HCT116 (cell line): ENCODE data around the gene PIERCE2. TPM values are rescaled to one million over a fixed set of nuclear protein-coding genes. Genes with fewer than 3 reads are reported as not detected.

ENCODE experiments used
- ATAC-seq: fragments of 200-7000 bp; cut with Tn5 transposase; 2 replicates; pipeline ENCODE4 v1.9.1; 2020; ENCODE audit warnings: mild to moderate bottlenecking, moderate library complexity
- BruUV-seq: library from RNA; stranded (reverse); fragments of 400-500 nt; replicated peaks from 2 replicates; lab custom pipeline; 2021; lab: Mats Ljungman, UMichigan
- CTCF ChIA-PET: fragments of 300-600 bp; sonication (Branson Sonifier 250); formaldehyde crosslinking; loops from one replicate; lab custom pipeline; 2021; ENCODE audit warnings: antibody characterized with exemption; lab: Charles Lee
- POLR2A ChIA-PET: fragments of 300-600, 350-600 bp; sonication (Branson Sonifier 250); formaldehyde crosslinking; loops from one replicate; lab custom pipeline; 2021; ENCODE audit warnings: antibody characterized with exemption; lab: Charles Lee
- RAD21 ChIA-PET, 2 experiments: fragments of 300-600 bp; sonication (Branson Sonifier 250); formaldehyde crosslinking; loops; one replicate each; lab custom pipeline; 2023; ENCODE audit warnings: low total read pairs in 2 of 2; ENCODE audit not compliant: uncharacterized antibody in 2 of 2, unreplicated experiment in 2 of 2, low non-redundant PET in 1 of 2; lab: Charles Lee
- DNase-seq: peaks from one replicate; pipeline ENCODE4 v3.0.0-alpha.2; 2010; ENCODE audit warnings: low read depth, low spot score
- H2AFZ ChIP-seq: fragments of 200-600 bp; shearing (Covaris generic), sonication (generic); 2 replicates; pipeline ENCODE4 v1.6.1; 2017; ENCODE audit warnings: low read depth, mixed run types, mixed read lengths, antibody characterized with exemption, low read length; ENCODE audit not compliant: poor library complexity, severe bottlenecking
- H3K27ac ChIP-seq: 2 replicates; pipeline ENCODE4 v1.5.1; 2012; ENCODE audit warnings: low read depth, low read length
- H3K27me3 ChIP-seq: fragments of 200-600 bp; sonication (generic); 2 replicates; pipeline ENCODE4 v1.6.1; 2016; ENCODE audit warnings: mixed run types, low read length, mixed read lengths; ENCODE audit not compliant: insufficient read depth
- H3K36me3 ChIP-seq, 2 experiments: fragments of 200-500 bp in 1 of 2; fragments of 200-600 bp in 1 of 2; sonication (Bioruptor generic) in 1 of 2; sonication (generic) in 1 of 2; 2 replicates each; pipeline versions ENCODE4 v1.5.1 to v1.6.1; 2014 to 2016; ENCODE audit warnings: low read length in 2 of 2, inconsistent platforms in 1 of 2, mixed read lengths in 1 of 2, mixed run types in 1 of 2; ENCODE audit not compliant: insufficient read depth in 2 of 2, control insufficient read depth in 1 of 2
- H3K4me1 ChIP-seq, 2 experiments: fragments of 200-600 bp in 1 of 2; sonication (generic) in 1 of 2; 2 replicates each; pipeline versions ENCODE4 v1.5.1 to v1.6.1; 2012 to 2017; ENCODE audit warnings: low read length in 2 of 2, inconsistent platforms in 1 of 2, mild to moderate bottlenecking in 1 of 2, mixed read lengths in 1 of 2, mixed run types in 1 of 2, moderate library complexity in 1 of 2; ENCODE audit not compliant: insufficient read depth in 2 of 2, control insufficient read depth in 1 of 2
- H3K4me2 ChIP-seq: fragments of 200-600 bp; sonication (generic); 2 replicates; pipeline ENCODE4 v1.6.1; 2017; ENCODE audit warnings: mixed run types, low read length, mixed read lengths
- H3K4me3 ChIP-seq, 2 experiments: fragments of 200-600 bp in 1 of 2; sonication (generic) in 1 of 2; replicated peaks in 1 of 2; 2 replicates each; pipeline ENCODE4 v1.5.1; 2011 to 2016; ENCODE audit warnings: low read length in 2 of 2, control low read depth in 1 of 2, low read depth in 1 of 2, mild to moderate bottlenecking in 1 of 2, mixed read lengths in 1 of 2, mixed run types in 1 of 2
- H3K79me2 ChIP-seq: fragments of 200-600 bp; sonication (generic); 2 replicates; pipeline ENCODE4 v1.6.1; 2017; ENCODE audit warnings: mild to moderate bottlenecking, mixed run types, low read length, moderate library complexity, mixed read lengths; ENCODE audit not compliant: insufficient read depth
- H3K9ac ChIP-seq: fragments of 200-600 bp; sonication (generic); 2 replicates; pipeline ENCODE4 v1.6.1; 2016; ENCODE audit warnings: low read length, mixed read lengths
- H3K9me2 ChIP-seq: fragments of 200-600 bp; sonication (generic), shearing (Covaris generic); 2 replicates; pipeline ENCODE4 v1.6.1; 2017; ENCODE audit warnings: mixed run types, mild to moderate bottlenecking, moderate library complexity; ENCODE audit not compliant: insufficient read depth
- H3K9me3 ChIP-seq, 2 experiments: fragments of 200-500 bp in 1 of 2; fragments of 200-600 bp in 1 of 2; sonication (Bioruptor generic) in 1 of 2; sonication (generic) in 1 of 2; 2 replicates each; pipeline ENCODE4 v1.6.1; 2014 to 2017; ENCODE audit warnings: low read length in 2 of 2, mixed read lengths in 2 of 2, inconsistent platforms in 1 of 2, low read depth in 1 of 2, mild to moderate bottlenecking in 1 of 2, mixed run types in 1 of 2, moderate library complexity in 1 of 2; ENCODE audit not compliant: control insufficient read depth in 1 of 2, insufficient read depth in 1 of 2
- H4K20me1 ChIP-seq: fragments of 200-600 bp; sonication (generic), shearing (Covaris generic); 2 replicates; pipeline ENCODE4 v1.6.1; 2017; ENCODE audit warnings: mixed run types, mild to moderate bottlenecking, moderate library complexity; ENCODE audit not compliant: insufficient read depth
- CEBPB ChIP-seq: IDR thresholded peaks from 2 replicates; pipeline ENCODE4 v1.6.1; 2012; ENCODE audit warnings: low read depth
- CTCF ChIP-seq, 3 experiments: fragments of 200-600 bp in 1 of 3; sonication (generic) in 1 of 3; IDR thresholded peaks in 2 of 3; conservative IDR thresholded peaks in 1 of 3; 2 replicates each; pipeline ENCODE4 v1.5.1; 2012 to 2017; ENCODE audit warnings: low read depth in 2 of 3, low read length in 2 of 3, antibody characterized with exemption in 1 of 3, borderline replicate concordance in 1 of 3, control low read depth in 1 of 3, mild to moderate bottlenecking in 1 of 3, mixed read lengths in 1 of 3, mixed run types in 1 of 3, moderate library complexity in 1 of 3; ENCODE audit not compliant: insufficient read depth in 1 of 3
- ELF1 ChIP-seq: IDR thresholded peaks from 2 replicates; pipeline ENCODE4 v1.6.1; 2012; ENCODE audit warnings: low read depth, borderline replicate concordance
- EZH2 ChIP-seq: fragments of 200-600 bp; sonication (generic); IDR thresholded peaks from 2 replicates; pipeline ENCODE4 v1.6.1; 2017; ENCODE audit warnings: antibody characterized with exemption, mixed run types
- FOSL1 ChIP-seq: IDR thresholded peaks from 2 replicates; pipeline ENCODE4 v1.6.1; 2012; ENCODE audit warnings: low read depth
- JUND ChIP-seq: IDR thresholded peaks from 2 replicates; pipeline ENCODE4 v1.6.1; 2012
- POLR2AphosphoS5 ChIP-seq: IDR thresholded peaks from 2 replicates; pipeline ENCODE4 v1.6.1; 2011; ENCODE audit warnings: mild to moderate bottlenecking, low read depth, low read length, moderate library complexity
- REST ChIP-seq: IDR thresholded peaks from 2 replicates; pipeline ENCODE4 v1.6.1; 2012; ENCODE audit warnings: low read depth
- SP1 ChIP-seq: IDR thresholded peaks from 2 replicates; pipeline ENCODE4 v1.6.1; 2012; ENCODE audit warnings: low read depth
- TCF7L2 ChIP-seq: IDR thresholded peaks from 2 replicates; pipeline ENCODE4 v1.7.0; 2011; ENCODE audit warnings: borderline replicate concordance, inconsistent platforms; ENCODE audit not compliant: insufficient read depth, insufficient read length; ENCODE audit errors: extremely low read depth
- YY1 ChIP-seq: IDR thresholded peaks from 2 replicates; pipeline ENCODE4 v1.6.1; 2011; ENCODE audit warnings: low read length, low read depth, moderate library complexity, mild to moderate bottlenecking; ENCODE audit not compliant: insufficient replicate concordance; ENCODE audit errors: extremely low read depth
- ZBTB33 ChIP-seq: IDR thresholded peaks from 2 replicates; pipeline ENCODE4 v1.6.1; 2011; ENCODE audit warnings: mild to moderate bottlenecking, low read length, moderate library complexity; ENCODE audit not compliant: insufficient replicate concordance; ENCODE audit errors: extremely low read depth
- ZFX ChIP-seq: fragments of 450-650 bp; IDR thresholded peaks from 2 replicates; pipeline ENCODE4 v1.6.1; 2017
- intact Hi-C: fragments of 100-400 bp; cut with micrococcal nuclease; formaldehyde crosslinking; loops from 2 replicates; pipeline ENCODE4 v1.10.0; 2022
- total RNA-seq: library from RNA; stranded (reverse); gene quantifications from one replicate; pipeline ENCODE4 v1.2.1, GENCODE V29; 2021; ENCODE audit not compliant: unreplicated experiment

The PIERCE2 gene
- total RNA-seq, 1 experiment from 2014 or later = 2.0 TPM

GRCh38 chr15:55457401-55458022 lies 49.2 kb downstream of the PIERCE2 start:
- ATAC-seq (no peak), DNase-seq (no peak)
- Histone ChIP-seq H3K9ac (no peak overlapping the region), H3K27me3 (no peaks in the 10 kb centered on the region), H2AFZ (no peak overlapping the region), H3K79me2 (no peaks in the 10 kb centered on the region), H3K4me2 (no peak overlapping the region), H3K36me3 (no peaks in the 10 kb centered on the region), H3K4me3 (no peak overlapping the region), H3K9me2 (no peaks in the 10 kb centered on the region), H3K27ac (no peak overlapping the region), H3K4me1 (no peaks in the 10 kb centered on the region), H3K9me3 (no peaks in the 10 kb centered on the region), H4K20me1 (no peaks in the 10 kb centered on the region)
- POLR2A ChIA-PET = no interaction called here
- no TSS peak for BruUV-seq
- intact Hi-C loops = no loop called here
- no peak for TF ChIP-seq EZH2
- TF ChIP-seq CEBPB = no peak
- no peak for TF ChIP-seq REST
- TF ChIP-seq FOSL1 = no peak
- TF ChIP-seq JUND = no peak
- TF ChIP-seq YY1 = no peak
- no peak for TF ChIP-seq ELF1
- no peak for TF ChIP-seq ZFX
- no peak for TF ChIP-seq POLR2AphosphoS5
- TF ChIP-seq CTCF (IDR thresholded peaks at IDR 0.05 in 2 of 3, conservative IDR thresholded peaks at IDR 0.05 in 1 of 3; ENCODE audit: borderline replicate concordance in 1 of 3, insufficient read depth in 1 of 3, low read depth in 2 of 3, low read length in 2 of 3) = no peak
- no peak for TF ChIP-seq TCF7L2
- TF ChIP-seq ZBTB33 = no peak
- TF ChIP-seq SP1 = no peak
- RAD21 ChIA-PET = no interaction called here
- CTCF ChIA-PET = no interaction called here
